Activated naive CD4-positive, alpha-beta T cell treated with anti-CD3 and anti-CD28 coated beads, Interleukin-2, amount 50 U/mL, for 16 hours (primary cell): ENCODE measurements around the gene OR51F2.
"Not testable (repeated sequence)": the region's sequence is repeated elsewhere in the genome, so short reads cannot be mapped to it uniquely, and the experiment has no call there.

Experiments
- DNase-seq: peaks from one replicate; pipeline ENCODE4 v3.0.0-alpha.2; 2020

OR51F2 gene, protein sequence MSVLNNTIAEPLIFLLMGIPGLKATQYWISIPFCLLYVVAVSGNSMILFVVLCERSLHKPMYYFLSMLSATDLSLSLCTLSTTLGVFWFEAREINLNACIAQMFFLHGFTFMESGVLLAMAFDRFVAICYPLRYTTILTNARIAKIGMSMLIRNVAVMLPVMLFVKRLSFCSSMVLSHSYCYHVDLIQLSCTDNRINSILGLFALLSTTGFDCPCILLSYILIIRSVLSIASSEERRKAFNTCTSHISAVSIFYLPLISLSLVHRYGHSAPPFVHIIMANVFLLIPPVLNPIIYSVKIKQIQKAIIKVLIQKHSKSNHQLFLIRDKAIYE

DNA sequence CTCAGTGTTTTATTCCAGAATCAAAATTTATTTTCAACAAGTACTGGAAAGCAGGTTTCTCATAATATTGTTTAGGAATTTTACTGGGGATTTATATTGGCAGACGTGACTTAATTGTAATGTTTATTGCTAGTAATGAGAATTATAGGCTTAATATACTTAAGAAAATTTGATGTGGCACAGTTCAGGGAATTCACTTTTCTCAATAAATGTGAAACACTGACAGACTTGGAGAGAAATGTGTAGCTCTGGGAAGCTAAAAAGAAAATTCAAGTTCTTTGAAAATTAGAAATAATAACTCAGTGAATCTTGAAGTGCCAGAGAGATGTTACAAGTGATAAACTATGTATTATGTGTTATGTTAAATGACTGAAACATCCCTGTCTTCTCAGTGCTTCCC, at the start of gene OR51F2:
OR51F2 (plus strand) TSS at position 301 of the 400 bp plus-strand sequence. CDS start 101 bp downstream, outside the sequence.
- no peak for DNase-seq

DNA sequence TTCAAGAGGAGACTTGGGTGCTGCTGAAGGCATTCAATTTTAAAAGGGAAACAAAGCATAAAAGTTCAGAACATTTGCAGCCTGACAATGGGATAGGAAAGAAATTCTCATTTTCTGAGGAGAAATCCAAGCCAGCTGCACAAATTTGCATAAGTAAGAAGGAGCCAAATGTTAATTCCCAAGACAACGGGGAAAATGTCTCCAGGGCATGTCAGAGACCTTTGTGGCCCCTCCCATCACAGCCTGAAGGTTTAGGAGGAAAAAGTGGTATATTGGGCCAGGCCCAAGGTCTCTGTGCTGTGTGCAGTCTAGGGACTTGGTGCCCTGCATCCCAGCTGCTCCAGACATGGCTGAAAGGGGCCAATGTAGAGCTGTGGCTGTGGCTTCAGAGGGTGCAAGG, 38.7 kb upstream of the OR51F2 start:
- no peak for DNase-seq

DNA sequence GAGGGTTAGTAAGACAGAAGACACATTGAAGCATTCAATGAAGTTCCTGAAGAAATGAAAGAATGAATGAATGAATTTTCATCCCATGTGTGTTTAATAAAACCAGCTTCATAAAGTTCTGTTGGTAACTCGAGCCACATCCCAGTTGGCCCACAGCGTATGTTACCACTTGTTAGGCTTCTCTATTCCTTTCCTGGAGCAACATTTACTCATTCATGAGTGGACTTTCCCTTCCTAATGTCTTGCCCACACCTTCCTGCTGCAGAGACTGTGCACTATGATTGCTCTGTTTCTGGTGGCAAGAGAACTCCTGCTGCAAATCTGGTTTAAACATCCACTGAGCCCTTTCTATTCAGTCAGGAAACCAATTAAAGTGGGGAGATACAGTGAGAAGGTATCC, 23.9 kb upstream of the OR51F2 start:
- DNase-seq, result no peak

DNA sequence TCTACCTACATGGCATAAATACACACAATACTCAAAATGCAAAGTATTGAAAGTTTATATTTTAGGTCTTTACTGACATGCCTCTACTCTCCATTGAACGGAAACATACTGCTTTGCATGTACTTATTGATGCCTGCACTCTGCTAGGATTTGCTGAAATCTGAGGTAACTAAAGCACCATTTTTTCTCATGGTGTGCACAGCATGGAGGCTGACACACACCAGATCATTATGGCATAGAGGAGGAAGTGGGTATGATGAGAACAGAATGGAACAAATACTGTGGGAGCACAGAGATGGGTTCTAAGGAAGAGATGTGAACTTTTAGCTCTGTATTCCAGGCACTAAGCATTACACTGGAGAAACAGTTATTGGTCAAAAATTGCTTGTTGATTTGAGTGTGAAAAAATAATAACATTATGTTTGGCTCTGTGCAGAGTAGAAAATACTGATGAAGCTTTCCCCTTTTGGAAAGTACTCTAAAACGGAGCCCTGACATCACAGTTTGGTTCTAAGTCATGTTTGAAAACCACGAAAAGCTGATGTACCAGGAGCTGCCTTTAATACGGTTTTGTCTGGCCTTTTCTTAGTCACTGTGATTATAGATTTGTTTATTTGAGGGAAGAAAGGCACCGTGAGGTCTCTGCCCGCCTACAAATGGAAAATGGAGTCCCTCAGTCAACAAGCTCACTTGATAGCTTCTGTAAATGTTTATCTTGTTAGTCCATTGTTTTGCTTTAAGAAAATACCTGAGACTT, 22.5 kb upstream of the OR51F2 start:
- no peak for DNase-seq

DNA sequence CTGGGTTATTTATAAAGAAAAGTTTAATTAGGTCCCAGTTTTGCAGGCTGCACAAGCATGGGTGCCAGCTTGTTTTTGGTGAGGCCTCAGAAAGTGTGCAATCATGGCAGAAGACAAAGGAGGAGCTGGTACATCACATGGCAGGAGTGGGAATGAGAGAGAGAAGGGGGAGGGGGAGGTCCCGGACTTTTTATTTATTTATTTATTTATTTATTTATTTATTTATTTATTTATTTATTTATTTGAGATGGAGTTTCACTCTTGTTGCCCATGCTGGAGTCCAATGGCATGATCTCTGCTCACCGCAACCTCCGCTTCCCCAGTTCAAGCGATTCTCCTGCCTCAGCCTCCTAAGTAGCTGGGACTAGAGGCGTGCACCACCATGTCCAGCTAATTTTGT, 19.8 kb upstream of the OR51F2 start:
- not testable (repeated sequence) for DNase-seq

DNA sequence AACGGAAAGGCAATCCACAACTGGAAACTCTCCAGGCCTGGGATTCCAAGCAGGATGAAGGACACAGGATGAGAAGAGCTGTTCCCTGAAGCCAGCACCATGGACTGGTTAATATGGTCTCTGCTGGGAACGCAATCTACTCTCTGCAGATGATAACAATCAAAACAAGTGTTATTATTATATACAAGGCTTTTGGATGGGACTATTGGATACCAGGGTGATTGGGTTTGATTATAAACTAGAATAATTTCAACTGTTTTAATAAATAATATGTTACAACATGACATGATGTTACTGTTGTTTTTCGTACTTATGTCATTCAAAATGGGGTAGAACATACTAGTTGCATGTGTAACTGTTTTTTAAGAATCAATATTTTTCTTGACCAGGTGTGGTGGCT, 16.8 kb upstream of the OR51F2 start, which contains the start of gene OR52R1:
OR52R1 (minus strand) TSS at position 101 of the 400 bp plus-strand sequence; CDS start at position 101, 0 bp downstream.
- no peak for DNase-seq

DNA sequence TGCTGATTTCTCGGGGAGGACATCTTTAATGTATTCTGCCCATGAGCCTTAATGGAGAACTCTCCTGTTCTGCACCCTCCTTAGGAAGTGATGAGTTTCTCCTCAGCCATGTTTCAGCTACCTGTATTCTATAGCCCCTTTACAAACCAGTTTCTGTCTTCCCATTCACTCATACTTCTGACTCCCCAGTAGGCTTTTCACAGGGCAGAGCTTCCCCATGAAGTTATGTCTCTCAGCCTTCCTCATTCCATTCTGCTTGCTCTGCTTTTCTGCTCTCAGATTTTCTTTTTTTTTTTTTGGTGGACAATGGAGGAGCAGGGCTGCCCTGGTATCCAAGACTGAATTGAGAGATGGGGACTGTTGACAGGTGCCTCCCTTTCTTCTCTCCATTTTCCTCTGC, 12.6 kb upstream of the OR51F2 start:
- no peak for DNase-seq

DNA sequence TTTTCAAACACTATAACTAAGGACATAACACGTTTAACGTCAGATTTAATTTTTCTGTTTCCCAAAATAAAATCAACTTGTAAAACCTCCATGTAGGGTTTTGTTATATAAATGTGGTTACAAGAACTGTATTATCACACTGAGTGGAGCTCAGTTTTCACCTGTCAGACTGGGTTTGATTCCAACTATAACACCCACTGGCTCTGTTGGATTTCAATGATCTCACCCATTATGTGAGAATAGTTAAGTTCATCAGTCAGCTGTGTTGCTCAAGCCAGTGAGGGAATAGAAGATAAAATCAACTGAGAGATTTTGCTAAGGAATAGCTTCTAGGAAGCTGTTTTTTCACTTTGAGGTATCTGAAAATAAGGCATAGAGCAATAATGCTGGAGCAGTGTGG, 11.9 kb upstream of the OR51F2 start:
- DNase-seq, result no peak

DNA sequence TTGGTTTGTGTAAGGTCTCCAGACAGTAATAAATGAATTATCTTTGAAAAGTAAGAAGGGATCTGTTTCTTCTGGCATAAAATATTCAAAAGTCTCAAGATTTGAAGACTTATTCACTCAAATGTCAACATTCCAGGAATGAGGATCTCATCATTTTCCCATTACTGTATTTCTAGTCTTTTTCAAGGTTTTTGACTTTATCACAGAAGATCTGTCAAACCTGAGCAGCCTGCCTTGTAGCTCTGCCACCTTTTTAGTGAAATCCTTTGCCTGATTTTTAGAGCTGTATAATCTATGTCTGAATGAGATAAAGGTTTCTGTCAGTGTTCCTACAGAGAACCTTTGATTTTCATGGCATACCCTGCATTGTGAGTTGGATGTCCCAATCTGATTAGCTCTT, 4.0 kb downstream of the OR51F2 start:
- DNase-seq, result no peak

DNA sequence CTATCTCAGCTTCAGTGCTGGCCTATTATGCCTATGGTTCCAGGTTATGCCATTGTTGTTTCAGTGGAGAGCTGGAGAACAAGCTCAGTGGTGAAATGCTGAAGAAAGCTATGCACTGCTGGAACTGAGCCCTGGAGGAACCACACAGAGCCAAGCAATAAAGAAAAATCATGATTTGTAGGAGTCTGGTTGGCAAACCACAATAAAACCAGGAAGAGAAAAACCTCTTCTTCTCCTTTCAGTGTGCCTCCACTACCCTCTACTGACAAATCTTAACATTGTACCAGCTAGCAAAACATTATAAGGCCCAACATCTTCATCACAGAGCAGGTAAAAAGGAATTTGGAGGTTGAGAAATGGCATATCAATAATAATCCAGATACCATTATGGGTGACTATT, 5.3 kb downstream of the OR51F2 start:
- no peak for DNase-seq

DNA sequence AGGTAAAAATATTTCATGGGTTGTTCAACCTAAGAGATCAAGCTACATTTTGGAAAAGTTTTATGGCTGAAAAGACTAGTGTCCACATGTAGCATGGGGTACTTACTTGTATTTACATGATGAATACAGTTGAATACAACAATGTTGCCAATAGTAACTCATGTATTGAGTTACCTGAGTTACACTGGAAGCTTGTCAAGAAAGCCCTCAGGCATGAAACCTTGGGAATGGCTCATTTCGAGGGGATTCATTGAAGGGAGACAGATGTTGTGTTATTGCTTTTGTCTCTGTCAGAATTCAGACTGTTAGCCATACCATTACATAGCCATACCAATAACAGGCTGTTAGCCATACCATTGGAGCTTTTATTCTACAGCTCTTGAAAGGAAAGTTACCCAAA, 9.2 kb downstream of the OR51F2 start:
- DNase-seq, result no peak

DNA sequence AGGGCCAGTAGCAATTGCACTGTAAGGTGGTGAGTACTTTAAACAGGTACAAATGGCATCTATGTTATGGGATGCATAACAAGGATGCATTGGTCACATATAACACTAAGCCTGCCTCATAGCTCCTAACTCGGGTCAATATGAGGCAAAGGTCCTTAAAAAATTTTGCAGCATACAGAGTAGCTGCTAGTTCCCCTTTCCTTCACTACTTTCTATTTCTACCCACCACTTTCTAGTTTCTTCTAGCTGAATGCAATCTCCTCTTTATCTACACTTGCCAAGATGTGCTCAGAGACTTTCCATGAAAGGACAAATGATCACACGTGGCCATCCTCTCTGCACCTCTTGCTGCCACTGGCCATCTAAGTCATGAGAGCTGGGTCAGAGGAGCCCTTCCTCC, 9.8 kb downstream of the OR51F2 start:
- DNase-seq, result no peak

DNA sequence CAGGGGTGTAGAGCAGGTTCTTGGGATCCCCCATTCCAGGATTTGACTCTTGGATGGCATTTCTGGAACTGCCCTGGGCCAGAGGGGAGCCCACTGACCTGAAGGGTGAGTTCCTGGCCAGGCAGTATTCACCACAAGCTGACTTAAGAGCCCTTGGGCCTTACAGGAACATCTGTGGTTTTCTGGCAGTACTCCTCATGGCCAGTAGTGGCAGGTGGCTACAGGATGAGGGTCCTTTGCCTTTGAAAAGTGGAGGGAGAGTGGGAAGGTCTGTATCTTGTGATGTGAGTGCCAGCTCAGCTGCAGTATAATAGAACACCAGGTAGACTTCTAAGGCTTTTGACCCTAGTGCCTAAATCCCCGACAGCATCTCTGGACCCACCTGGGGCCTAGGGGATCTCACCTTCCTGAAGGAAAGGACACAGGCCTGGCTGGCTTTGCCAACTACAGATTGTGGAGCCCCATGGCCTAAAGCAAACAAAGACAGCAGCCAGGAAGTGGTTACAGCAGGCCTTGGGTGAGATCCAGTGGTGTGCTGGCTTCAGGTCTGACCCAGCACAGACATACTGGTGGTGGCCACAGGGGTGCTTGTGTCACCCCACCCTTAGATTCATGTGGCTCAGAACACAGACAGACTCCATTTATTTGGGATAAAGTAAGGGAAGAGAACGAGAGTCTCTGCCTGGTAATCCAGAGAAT, 18.9 kb downstream of the OR51F2 start:
- DNase-seq, result no peak

DNA sequence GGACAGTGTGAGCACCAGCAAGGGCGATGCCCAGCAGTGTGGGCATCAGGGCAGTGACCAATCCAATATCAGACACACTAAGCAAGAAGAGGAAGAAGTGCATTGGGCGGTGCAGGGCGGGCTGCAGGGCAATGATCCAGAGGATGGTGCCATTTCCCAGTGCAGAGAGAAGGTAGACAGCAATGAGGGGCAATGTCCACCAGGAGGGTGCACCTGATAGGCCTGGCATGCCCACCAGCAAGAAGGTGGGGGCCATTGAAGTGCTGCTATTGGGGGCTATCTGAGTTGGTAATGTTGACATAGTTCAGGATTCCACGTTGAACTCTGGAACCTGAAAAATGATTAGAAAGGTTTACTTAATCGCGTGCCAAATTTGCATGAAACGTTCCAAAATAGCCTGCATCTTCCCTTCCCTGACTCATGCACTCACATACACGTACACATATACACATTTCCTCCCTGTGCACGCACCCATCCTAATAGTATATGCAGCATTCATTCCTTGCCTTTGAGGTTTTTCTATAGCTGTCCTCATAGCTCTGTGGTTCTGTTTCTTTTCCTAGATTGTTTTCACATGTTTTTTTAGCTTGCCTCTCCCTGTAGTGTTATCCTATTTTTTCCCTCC, 27.9 kb downstream of the OR51F2 start, which contains the start of gene OR51S1:
OR51S1 (minus strand) TSS at position 301 of the 625 bp plus-strand sequence; CDS start at position 301, 0 bp downstream.
- DNase-seq, result no peak

DNA sequence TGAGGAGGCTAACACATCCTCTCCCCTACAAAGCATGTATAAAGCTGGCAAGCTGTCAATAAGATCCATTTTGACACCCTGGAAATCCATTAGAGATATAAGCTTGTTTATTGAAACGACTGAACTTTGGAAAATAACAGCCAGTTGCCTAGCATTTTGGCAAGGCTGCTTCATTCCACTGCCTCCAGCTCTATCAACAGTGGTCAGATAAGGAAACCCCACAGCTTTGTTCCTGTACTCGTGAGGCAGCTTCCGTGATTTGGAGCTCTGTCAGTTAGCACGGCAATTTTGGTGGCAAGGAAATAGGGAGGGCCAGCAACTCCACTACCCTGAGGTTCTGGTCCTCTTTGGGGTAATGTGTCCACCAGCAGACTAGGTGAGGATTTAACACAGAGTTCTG, 29.9 kb downstream of the OR51F2 start:
- no peak for DNase-seq

DNA sequence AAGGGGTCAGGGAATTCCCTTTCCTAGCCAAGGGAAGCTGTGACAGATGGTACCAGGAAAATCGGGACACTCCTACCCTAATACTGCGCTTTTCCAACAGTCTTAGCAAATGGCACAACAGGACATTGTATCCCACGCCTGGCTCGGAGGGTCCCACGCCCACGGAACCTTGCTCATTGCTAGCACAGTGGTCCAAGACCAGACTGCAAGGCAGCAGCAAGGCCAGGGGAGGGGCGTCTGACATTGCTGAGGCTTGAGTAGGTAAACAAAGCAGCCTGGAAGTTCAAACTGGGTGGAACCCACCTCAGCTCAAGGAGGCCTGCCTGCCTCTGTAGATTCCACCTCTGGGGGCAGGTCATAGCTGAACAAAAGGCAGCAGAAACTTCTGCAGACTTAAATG, 33.2 kb downstream of the OR51F2 start:
- not testable (repeated sequence) for DNase-seq

DNA sequence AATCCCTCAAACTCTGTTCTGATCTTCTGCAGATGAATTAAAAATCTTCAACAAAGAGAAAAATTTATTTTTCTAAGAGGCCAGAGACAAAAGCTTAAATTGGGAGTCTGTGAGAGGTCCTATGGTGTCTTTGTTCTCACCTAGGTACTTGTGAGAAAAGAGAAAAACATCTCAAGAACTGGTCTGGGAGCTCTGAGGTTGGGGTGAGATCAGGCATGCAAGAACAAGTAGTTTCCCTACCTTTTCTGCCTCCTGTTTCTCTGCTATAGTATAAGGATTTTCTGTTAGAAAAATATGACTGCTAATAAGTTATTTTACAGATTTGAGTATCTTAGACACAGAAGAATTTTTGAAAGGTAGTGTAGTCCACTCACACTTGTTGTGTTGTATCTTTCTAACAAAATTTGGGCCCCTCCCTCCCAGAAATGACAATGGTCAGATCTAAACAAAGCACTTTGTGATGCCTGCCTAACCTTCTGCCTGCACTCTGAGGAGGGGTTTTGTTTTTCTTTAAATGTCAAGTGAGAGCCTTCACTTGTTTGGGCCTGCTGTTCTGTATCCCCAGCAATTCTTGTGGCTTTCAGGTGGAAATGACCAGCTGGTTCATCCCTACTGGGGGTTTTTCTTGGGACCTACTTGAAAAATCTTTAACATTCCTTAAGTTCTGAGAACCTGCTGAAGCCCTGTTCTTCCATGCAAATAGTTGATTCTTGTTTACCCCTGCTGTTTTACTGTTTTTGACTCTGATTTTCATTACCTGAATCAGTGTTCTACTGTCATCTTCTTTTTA, 41.5 kb downstream of the OR51F2 start:
- DNase-seq, result no peak

DNA sequence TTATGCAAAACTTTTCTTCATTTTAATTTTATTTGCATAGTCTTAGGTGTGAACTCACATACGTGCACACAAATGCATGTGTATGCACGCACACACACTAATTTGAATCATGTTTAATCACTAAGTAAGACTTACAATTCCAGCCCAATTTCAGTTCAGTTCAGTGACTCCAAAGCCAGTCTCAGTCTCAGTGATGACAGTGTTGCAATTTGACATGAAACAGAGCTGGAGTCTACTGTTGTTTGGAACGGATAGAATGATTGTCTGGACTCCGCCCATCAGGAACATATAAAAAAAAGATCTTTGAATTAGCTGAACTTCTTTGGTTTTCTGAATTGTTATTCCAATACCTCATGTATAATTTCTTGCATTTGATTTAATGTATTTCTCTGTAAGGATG, 42.8 kb downstream of the OR51F2 start:
- DNase-seq, result no peak

DNA sequence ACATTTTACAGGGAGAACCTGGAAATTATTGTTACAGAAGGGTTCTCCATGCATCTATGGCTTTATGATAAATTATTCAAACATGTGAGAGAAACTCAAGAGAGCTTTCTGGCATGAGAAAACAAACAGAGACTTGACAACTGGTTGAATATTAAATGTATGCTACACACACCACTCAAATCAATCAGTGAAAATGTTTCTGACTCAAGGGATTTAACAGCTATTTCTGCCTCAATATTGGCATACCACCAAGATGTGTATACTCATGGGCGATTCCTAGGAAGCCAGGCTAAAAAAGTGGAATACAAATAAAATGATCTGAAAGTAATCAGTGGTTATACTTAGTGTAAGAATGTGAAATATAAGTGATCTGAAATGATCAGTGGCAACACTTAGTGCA, 44.7 kb downstream of the OR51F2 start:
- no peak for DNase-seq
